Activated naive CD8-positive, alpha-beta T cell treated with anti-CD3 and anti-CD28 coated beads, Interleukin-2, amount 10 ng/mL, durations not matched to agents 7 days and 5 days (primary cell): ENCODE results near the gene DERA. TPM values are rescaled to one million over a fixed set of nuclear protein-coding genes. Genes with fewer than 3 reads are reported as not detected.

Experiments
- ATAC-seq: fragments of 150-1000 bp; cut with Tn5 transposase; one replicate; pipeline ENCODE4 v1.10.0; 2021; ENCODE audit warnings: low read depth, moderate library complexity
- POLR2A ChIA-PET: fragments of 350-600 bp; sonication (Branson Sonifier 250); formaldehyde crosslinking; loops from one replicate; lab custom pipeline; 2021; ENCODE audit warnings: antibody characterized with exemption; lab: Charles Lee
- DNase-seq: peaks from one replicate; pipeline ENCODE4 v3.0.0; 2021
- H3K27ac Mint-ChIP-seq: one replicate; pipeline ENCODE4 v1.8.0; 2022; ENCODE audit warnings: mild to moderate bottlenecking, mixed read lengths
- H3K27me3 Mint-ChIP-seq: one replicate; pipeline ENCODE4 v1.8.0; 2022; ENCODE audit warnings: mild to moderate bottlenecking, moderate library complexity, mixed read lengths
- H3K36me3 Mint-ChIP-seq: one replicate; pipeline ENCODE4 v1.8.0; 2021; ENCODE audit warnings: mild to moderate bottlenecking, mixed read lengths
- H3K4me1 Mint-ChIP-seq: one replicate; pipeline ENCODE4 v1.8.0; 2021; ENCODE audit warnings: mixed read lengths
- H3K4me3 Mint-ChIP-seq: one replicate; pipeline ENCODE4 v1.8.0; 2022; ENCODE audit warnings: mild to moderate bottlenecking, moderate library complexity, mixed read lengths
- H3K9me3 Mint-ChIP-seq: one replicate; pipeline ENCODE4 v1.8.0; 2021; ENCODE audit warnings: mixed read lengths
- total RNA-seq, 2 experiments: library from RNA; stranded (reverse); gene quantifications; one replicate each; pipeline ENCODE4 v1.2.3, GENCODE V29; 2021

The DERA gene
- total RNA-seq, 2 experiments from 2014 or later, result 22.5 to 23.4 TPM

- H3K9me3 Mint-ChIP-seq, result peaks cover 3% of the 10 kb centered on the region
- H3K4me3 Mint-ChIP-seq, result no peak overlapping the region
- H3K36me3 Mint-ChIP-seq, result peaks cover 37% of the 10 kb centered on the region
- no peak overlapping the region for H3K27ac Mint-ChIP-seq
- ATAC-seq (no peak), DNase-seq (no peak)
- POLR2A ChIA-PET, result no interaction called here
- H3K27me3 Mint-ChIP-seq, result no peaks in the 10 kb centered on the region
- H3K4me1 Mint-ChIP-seq, result no peaks in the 10 kb centered on the region
These were observed 71.8 kb downstream of the DERA start for GRCh38 chr12:15982921-15983320.

DNA sequence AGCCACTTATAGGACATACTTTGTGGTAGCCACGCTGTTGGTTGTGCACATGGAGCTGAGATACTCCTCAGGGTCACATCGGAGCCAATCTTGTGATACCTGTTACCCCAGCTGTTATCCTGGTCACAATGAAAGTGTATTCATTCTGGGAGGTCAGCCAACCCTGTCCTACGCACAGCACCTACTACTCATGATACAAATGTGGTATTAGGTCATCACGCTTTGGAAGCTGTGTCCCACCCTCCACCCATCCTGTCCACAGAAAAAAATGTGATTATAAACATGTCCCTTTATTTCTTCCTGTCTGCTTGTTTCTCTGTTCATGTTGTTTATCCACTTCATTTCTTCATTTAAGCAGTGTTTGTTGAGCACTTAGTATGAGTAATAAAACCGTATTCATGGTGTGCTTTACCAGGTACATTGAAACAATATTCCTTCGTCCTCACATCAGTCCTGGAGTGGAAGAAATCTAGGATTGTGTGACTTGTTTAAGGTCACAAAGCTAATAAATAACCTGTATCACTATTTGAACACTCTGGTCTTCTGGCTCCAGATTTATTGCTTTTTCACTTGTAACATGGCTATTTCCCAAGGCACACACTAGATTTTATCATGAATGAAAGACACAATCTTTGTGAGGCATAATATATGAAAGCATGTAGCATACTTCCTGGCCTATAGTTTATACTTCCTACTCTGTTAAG lies 73.1 kb downstream of the DERA start:
- Mint-ChIP-seq H3K27me3 (no peaks in the 10 kb centered on the region), H3K4me3 (no peak overlapping the region), H3K9me3 (peaks cover 3% of the 10 kb centered on the region), H3K36me3 (peaks cover 38% of the 10 kb centered on the region), H3K4me1 (no peaks in the 10 kb centered on the region), H3K27ac (no peak overlapping the region)
- POLR2A ChIA-PET, result no interaction called here
- no peak for DNase-seq
- no peak for ATAC-seq

GRCh38 chr12:15984963-15985362 lies 73.8 kb downstream of the DERA start:
- DNase-seq (no peak), ATAC-seq (no peak)
- Mint-ChIP-seq H3K4me1 (no peaks in the 10 kb centered on the region), H3K36me3 (peaks cover 38% of the 10 kb centered on the region), H3K27ac (no peak overlapping the region), H3K4me3 (no peak overlapping the region), H3K9me3 (peaks cover 3% of the 10 kb centered on the region), H3K27me3 (no peaks in the 10 kb centered on the region)
- POLR2A ChIA-PET, result no interaction called here

DNA sequence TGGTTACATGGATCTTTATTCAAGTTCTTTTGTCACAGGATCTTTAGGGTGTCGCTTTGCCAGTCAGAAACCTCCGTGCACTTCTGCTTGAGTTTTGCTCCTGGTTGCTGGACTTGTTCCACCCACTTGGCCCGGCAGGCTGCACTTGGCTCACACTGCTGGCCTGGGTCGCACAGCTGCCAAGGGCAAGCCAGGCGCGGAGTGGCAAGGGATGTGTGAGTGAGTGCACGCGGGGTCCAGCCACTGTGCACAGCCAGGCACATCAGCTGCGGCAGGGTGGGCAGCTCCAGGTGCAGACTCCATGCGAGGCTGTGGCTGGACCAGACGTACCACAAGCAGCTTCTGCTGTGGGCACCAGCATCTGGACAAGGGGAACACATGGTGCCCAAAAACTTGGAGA lies 76.6 kb downstream of the DERA start:
- POLR2A ChIA-PET, result no interaction called here
- H3K36me3 Mint-ChIP-seq, result peaks cover 49% of the 10 kb centered on the region
- H3K4me3 Mint-ChIP-seq, result no peak overlapping the region
- no peak overlapping the region for H3K27ac Mint-ChIP-seq
- peaks cover 3% of the 10 kb centered on the region for H3K9me3 Mint-ChIP-seq
- ATAC-seq, result no peak
- DNase-seq, result no peak
- H3K4me1 Mint-ChIP-seq, result no peaks in the 10 kb centered on the region
- H3K27me3 Mint-ChIP-seq, result no peaks in the 10 kb centered on the region

DNA sequence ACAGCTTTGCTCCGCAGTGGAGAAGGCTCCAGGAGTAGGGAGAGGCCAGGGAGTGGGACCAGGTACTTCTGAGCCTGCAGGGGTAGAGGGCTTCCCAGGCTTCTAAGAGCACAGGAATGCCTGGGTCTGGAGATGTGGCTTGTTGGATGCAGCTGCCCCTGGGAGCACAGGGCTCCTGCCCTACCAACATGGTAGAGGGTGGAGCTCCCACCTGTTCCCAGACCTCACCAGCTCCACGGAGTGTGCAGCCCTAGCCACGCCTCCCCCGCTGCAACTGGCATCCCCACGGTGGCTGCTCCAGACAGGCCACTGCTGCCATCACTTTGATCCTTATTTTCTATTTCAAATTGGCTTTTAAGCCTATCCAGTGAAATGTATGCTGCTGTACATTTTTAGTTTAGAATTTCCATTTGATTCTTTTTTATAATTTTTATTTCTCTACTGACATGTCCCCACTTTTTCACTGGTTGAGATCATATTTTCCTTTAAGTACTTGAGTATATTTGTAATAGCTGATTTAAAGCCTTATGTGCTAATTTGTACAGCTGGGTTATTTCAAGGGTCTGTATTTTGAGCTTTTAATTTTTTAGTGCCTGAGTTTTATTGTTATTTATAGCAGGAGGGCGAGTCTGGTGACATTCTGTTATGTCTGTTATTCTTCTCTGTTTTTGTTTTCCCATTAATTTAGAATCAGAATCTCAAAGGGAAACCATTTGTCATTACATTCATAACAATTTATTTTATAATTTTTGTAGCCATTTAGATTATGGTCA lies 78.0 kb downstream of the DERA start:
- Mint-ChIP-seq H3K4me3 (no peak overlapping the region), H3K9me3 (peaks cover 3% of the 10 kb centered on the region), H3K36me3 (peaks cover 47% of the 10 kb centered on the region), H3K4me1 (no peaks in the 10 kb centered on the region), H3K27ac (no peak overlapping the region), H3K27me3 (no peaks in the 10 kb centered on the region)
- ATAC-seq, result no peak
- POLR2A ChIA-PET, result no interaction called here
- no peak for DNase-seq

DNA sequence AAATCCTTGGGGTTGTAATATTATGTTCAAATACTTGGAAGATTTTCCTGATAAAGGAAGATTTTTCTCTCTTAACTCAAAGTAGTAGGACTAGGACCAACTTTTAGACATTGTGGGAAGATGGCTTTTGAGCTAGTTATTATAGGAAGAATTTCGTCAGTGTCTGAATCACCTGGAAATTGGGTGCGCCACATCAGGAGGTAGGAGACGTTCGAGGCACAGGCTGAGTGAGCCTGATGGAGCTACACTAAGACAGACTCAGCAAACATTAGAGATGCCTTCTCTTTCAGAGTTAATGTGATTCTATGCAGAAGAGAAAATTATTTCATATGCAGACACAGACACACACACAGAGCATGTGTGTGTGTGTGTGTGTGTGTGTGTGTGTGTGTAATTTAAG lies 84.7 kb downstream of the DERA start:
- Mint-ChIP-seq H3K36me3 (peaks cover 17% of the 10 kb centered on the region), H3K4me3 (no peak overlapping the region), H3K9me3 (no peaks in the 10 kb centered on the region), H3K4me1 (no peaks in the 10 kb centered on the region), H3K27me3 (no peaks in the 10 kb centered on the region), H3K27ac (no peak overlapping the region)
- POLR2A ChIA-PET, result no interaction called here
- ATAC-seq (no peak), DNase-seq (no peak)

- Mint-ChIP-seq H3K9me3 (no peaks in the 10 kb centered on the region), H3K4me3 (no peak overlapping the region), H3K4me1 (no peaks in the 10 kb centered on the region), H3K27ac (no peak overlapping the region), H3K36me3 (peaks cover 12% of the 10 kb centered on the region), H3K27me3 (no peaks in the 10 kb centered on the region)
- ATAC-seq, result no peak
- POLR2A ChIA-PET, result no interaction called here
- no peak for DNase-seq
These were observed 85.1 kb downstream of the DERA start for GRCh38 chr12:15996254-15996653.

GRCh38 chr12:15996948-15997347 lies 85.8 kb downstream of the DERA start:
- Mint-ChIP-seq H3K36me3 (peaks cover 12% of the 10 kb centered on the region), H3K9me3 (no peaks in the 10 kb centered on the region), H3K4me1 (no peaks in the 10 kb centered on the region), H3K4me3 (no peak overlapping the region), H3K27ac (no peak overlapping the region), H3K27me3 (no peaks in the 10 kb centered on the region)
- no peak for DNase-seq
- no peak for ATAC-seq
- POLR2A ChIA-PET, result no interaction called here

GRCh38 chr12:15997910-15998309 lies 86.8 kb downstream of the DERA start:
- peaks cover 10% of the 10 kb centered on the region for H3K36me3 Mint-ChIP-seq
- DNase-seq (no peak), ATAC-seq (no peak)
- no peaks in the 10 kb centered on the region for H3K27me3 Mint-ChIP-seq
- H3K4me3 Mint-ChIP-seq, result no peak overlapping the region
- H3K27ac Mint-ChIP-seq, result no peak overlapping the region
- POLR2A ChIA-PET, result no interaction called here
- H3K4me1 Mint-ChIP-seq, result no peaks in the 10 kb centered on the region
- no peaks in the 10 kb centered on the region for H3K9me3 Mint-ChIP-seq

DNA sequence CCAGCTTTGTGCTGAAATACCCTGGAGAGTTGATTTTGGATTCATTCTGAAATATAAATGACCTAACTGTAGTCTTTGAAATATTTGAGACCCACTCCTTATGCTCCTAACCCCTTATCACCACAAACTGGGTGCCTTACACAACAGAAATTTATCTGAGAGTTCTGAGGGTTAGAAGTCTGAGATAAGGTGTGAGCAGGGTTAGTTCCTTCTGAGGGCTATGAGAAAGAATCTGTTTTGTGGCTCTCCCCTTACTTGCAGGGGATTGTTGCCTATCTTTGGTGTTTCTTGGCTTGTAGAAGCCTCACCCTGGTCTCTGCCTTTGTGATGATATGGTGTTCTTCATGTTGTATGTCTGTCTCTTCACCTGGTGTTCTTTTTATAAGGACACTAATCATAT lies 91.7 kb downstream of the DERA start:
- Mint-ChIP-seq H3K27ac (no peak overlapping the region), H3K36me3 (peaks cover 11% of the 10 kb centered on the region), H3K4me3 (no peak overlapping the region), H3K27me3 (no peaks in the 10 kb centered on the region), H3K4me1 (no peaks in the 10 kb centered on the region), H3K9me3 (no peaks in the 10 kb centered on the region)
- POLR2A ChIA-PET, result no interaction called here
- DNase-seq (no peak), ATAC-seq (no peak)

DNA sequence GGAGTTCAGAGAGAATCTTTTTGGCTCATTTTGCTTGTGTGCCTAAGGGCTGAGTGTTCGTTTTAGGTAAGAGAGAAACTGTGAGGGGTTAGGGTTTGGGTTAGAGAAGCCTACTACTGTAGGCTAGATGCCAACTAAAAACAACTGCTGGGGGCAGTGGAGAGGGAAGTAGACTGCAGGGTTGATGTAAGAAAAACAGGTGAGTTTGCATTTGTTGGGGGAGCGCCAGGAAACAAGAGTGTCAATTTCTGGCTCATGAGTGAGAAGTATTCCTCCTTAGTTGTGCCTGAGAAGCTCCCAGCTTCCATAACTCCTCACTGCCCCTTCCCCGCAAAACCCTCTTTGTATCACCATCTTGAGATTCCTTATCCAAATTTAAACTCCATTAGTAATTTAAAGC lies 92.3 kb downstream of the DERA start:
- no peak overlapping the region for H3K27ac Mint-ChIP-seq
- no peaks in the 10 kb centered on the region for H3K9me3 Mint-ChIP-seq
- no peak overlapping the region for H3K4me3 Mint-ChIP-seq
- no peaks in the 10 kb centered on the region for H3K27me3 Mint-ChIP-seq
- H3K4me1 Mint-ChIP-seq, result no peaks in the 10 kb centered on the region
- H3K36me3 Mint-ChIP-seq, result peaks cover 13% of the 10 kb centered on the region
- ATAC-seq (no peak), DNase-seq (no peak)
- POLR2A ChIA-PET, result no interaction called here

DNA sequence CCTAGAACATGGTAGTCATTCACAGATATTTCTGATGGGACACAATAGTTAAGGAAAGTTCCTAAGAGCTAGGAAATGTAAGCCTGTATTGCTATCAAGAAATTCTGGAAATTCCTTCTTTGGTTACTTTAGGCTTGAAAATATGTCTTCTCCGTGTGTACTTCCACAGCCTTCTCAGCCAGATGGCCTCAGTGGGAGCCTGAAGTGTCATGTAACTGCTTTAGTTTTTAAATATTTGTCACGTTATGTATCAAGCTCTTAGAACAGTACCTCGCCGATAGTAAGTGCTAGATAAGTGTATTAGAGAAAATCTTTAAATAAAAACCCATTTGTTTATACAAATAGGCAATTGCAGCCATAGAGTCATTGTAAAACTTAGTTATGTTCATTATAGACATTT lies 95.6 kb downstream of the DERA start:
- Mint-ChIP-seq H3K27ac (no peak overlapping the region), H3K4me1 (no peaks in the 10 kb centered on the region)
- POLR2A ChIA-PET, result no interaction called here

GRCh38 chr12:16008421-16008824 lies 97.3 kb downstream of the DERA start:
- H3K27ac Mint-ChIP-seq, result no peak overlapping the region
- peaks cover 9% of the 10 kb centered on the region for H3K9me3 Mint-ChIP-seq
- H3K27me3 Mint-ChIP-seq, result no peaks in the 10 kb centered on the region
- H3K4me3 Mint-ChIP-seq, result no peak overlapping the region
- ATAC-seq (no peak), DNase-seq (no peak)
- H3K36me3 Mint-ChIP-seq, result peaks cover 20% of the 10 kb centered on the region
- peaks cover 4% of the 10 kb centered on the region for H3K4me1 Mint-ChIP-seq
- POLR2A ChIA-PET, result no interaction called here

More for the DNA sequence above, 95.6 kb downstream of the DERA start:
- ATAC-seq (no peak), DNase-seq (no peak)
- Mint-ChIP-seq H3K27me3 (no peaks in the 10 kb centered on the region), H3K9me3 (no peaks in the 10 kb centered on the region), H3K36me3 (peaks cover 12% of the 10 kb centered on the region), H3K4me3 (no peak overlapping the region)

DNA sequence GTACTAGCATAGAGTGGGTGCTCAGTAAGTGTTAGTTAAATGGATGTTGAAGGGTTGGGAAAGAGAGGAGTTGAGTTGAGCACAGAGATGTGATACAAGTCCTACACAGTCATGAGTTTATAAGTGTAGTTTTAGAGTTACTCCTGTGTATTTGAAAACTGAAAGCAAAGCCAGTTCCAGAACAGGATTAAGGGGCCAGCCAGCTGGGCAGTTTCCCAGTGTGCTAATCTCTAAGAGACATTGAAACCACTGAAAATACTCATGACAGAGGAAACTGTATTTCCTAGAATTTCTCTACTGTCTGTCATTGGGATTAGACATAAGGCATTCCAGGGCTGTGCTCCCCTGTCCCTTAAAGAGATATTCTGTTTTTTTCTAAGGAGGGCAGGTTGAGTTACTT lies 101.0 kb downstream of the DERA start:
- no peak for ATAC-seq
- H3K36me3 Mint-ChIP-seq, result peaks cover 36% of the 10 kb centered on the region

More for the DNA sequence above, 101.0 kb downstream of the DERA start:
- POLR2A ChIA-PET, result no interaction called here
- Mint-ChIP-seq H3K27ac (no peak overlapping the region), H3K4me1 (peaks cover 4% of the 10 kb centered on the region), H3K4me3 (no peak overlapping the region), H3K9me3 (peaks cover 23% of the 10 kb centered on the region), H3K27me3 (no peaks in the 10 kb centered on the region)
- DNase-seq, result no peak
